IMR-90 (cell line): Measurements from ENCODE around the gene SIKE1. TPM values are rescaled to one million over a fixed set of nuclear protein-coding genes. Genes with fewer than 3 reads are reported as not detected.

Experiments used
- ATAC-seq: fragments of 200-7000 bp; cut with Tn5 transposase; 2 replicates; pipeline ENCODE4 v1.9.1; 2020; ENCODE audit warnings: low read depth, mild to moderate bottlenecking, moderate library complexity
- BruUV-seq: library from RNA; stranded (reverse); fragments of 400-500 nt; replicated peaks from 2 replicates; lab custom pipeline; 2021; lab: Mats Ljungman, UMichigan
- CTCF ChIA-PET: fragments of 300-600 bp; formaldehyde crosslinking; extraction: SDS; loops from one replicate; lab custom pipeline; 2021; ENCODE audit warnings: antibody characterized with exemption; lab: Yijun Ruan, JAX
- POLR2A ChIA-PET: fragments of 300-600 bp; sonication (Branson Sonifier 250); formaldehyde crosslinking; loops from one replicate; lab custom pipeline; 2022; ENCODE audit warnings: antibody characterized with exemption; ENCODE audit not compliant: unreplicated experiment; lab: Charles Lee
- DNase-seq: peaks from one replicate; pipeline ENCODE4 v3.0.0; 2013
- H2AFZ ChIP-seq: replicated peaks from 2 replicates; pipeline ENCODE3; 2013; ENCODE audit warnings: low read length, mild to moderate bottlenecking; ENCODE audit not compliant: poor library complexity
- H2AK5ac ChIP-seq: 2 replicates; pipeline ENCODE4 v1.6.1; 2013; ENCODE audit warnings: low read depth, low read length, inconsistent platforms
- H2AK9ac ChIP-seq: replicated peaks from 2 replicates; pipeline ENCODE3; 2013; ENCODE audit warnings: mild to moderate bottlenecking, low read depth, low read length, moderate library complexity; ENCODE audit not compliant: poor library complexity
- H2BK120ac ChIP-seq: 2 replicates; pipeline ENCODE4 v1.6.1; 2013; ENCODE audit warnings: low read depth, low read length, inconsistent platforms
- H2BK15ac ChIP-seq: 3 replicates; pipeline ENCODE4 v1.6.1; 2013; ENCODE audit warnings: low read depth, low read length, inconsistent platforms
- H2BK20ac ChIP-seq: 2 replicates; pipeline ENCODE4 v1.6.1; 2013; ENCODE audit warnings: low read depth, mild to moderate bottlenecking, inconsistent platforms, low read length, moderate library complexity
- H2BK5ac ChIP-seq: 2 replicates; pipeline ENCODE4 v1.6.1; 2013; ENCODE audit warnings: mild to moderate bottlenecking, low read depth, low read length, inconsistent platforms; ENCODE audit not compliant: poor library complexity, severe bottlenecking
- H3K14ac ChIP-seq: replicated peaks from 2 replicates; pipeline ENCODE4 v1.6.1; 2013; ENCODE audit warnings: low read depth, low read length, inconsistent platforms
- H3K18ac ChIP-seq: 2 replicates; pipeline ENCODE4 v1.6.1; 2013; ENCODE audit warnings: low read depth, low read length, control low read depth
- H3K23ac ChIP-seq: 2 replicates; pipeline ENCODE4 v1.6.1; 2013; ENCODE audit warnings: low read depth, low read length, inconsistent platforms
- H3K27ac ChIP-seq: 2 replicates; pipeline ENCODE4 v1.5.1; 2013; ENCODE audit warnings: mild to moderate bottlenecking, control low read depth, low read length; ENCODE audit not compliant: insufficient read depth
- H3K27me3 ChIP-seq: 2 replicates; pipeline ENCODE4 v1.6.1; 2013; ENCODE audit warnings: low read length; ENCODE audit not compliant: control insufficient read depth, insufficient read depth
- H3K36me3 ChIP-seq: 2 replicates; pipeline ENCODE4 v1.6.1; 2013; ENCODE audit warnings: low read length, mixed read lengths; ENCODE audit not compliant: control insufficient read depth, insufficient read depth
- H3K4ac ChIP-seq: 2 replicates; pipeline ENCODE4 v1.6.1; 2013; ENCODE audit warnings: low read depth, low read length, inconsistent platforms
- H3K4me1 ChIP-seq: 2 replicates; pipeline ENCODE4 v1.6.1; 2013; ENCODE audit warnings: low read length, mixed read lengths; ENCODE audit not compliant: control insufficient read depth, insufficient read depth
- H3K4me2 ChIP-seq: 2 replicates; pipeline ENCODE4 v1.6.1; 2013; ENCODE audit warnings: low read depth, mild to moderate bottlenecking, control low read depth, low read length, moderate library complexity
- H3K4me3 ChIP-seq: 2 replicates; pipeline ENCODE4 v1.5.1; 2013; ENCODE audit warnings: low read depth, mild to moderate bottlenecking, control low read depth, low read length, moderate library complexity; ENCODE audit not compliant: insufficient read depth
- H3K56ac ChIP-seq: 2 replicates; pipeline ENCODE4 v1.6.1; 2013; ENCODE audit warnings: low read length, inconsistent platforms; ENCODE audit not compliant: insufficient read depth; ENCODE audit errors: extremely low read depth
- H3K79me1 ChIP-seq, 2 experiments: 2 replicates each; pipeline ENCODE4 v1.6.1; 2013; ENCODE audit warnings: low read length in 2 of 2, inconsistent platforms in 1 of 2, low read depth in 1 of 2
- H3K9ac ChIP-seq: 2 replicates; pipeline ENCODE4 v1.6.1; 2013; ENCODE audit warnings: low read depth, low read length, control low read depth
- H3K9me1 ChIP-seq: 2 replicates; pipeline ENCODE4 v1.6.1; 2013; ENCODE audit warnings: low read length, inconsistent platforms; ENCODE audit not compliant: insufficient read depth
- H3K9me3 ChIP-seq: 2 replicates; pipeline ENCODE4 v1.6.1; 2013; ENCODE audit warnings: low read length; ENCODE audit not compliant: control insufficient read depth, insufficient read depth
- H4K20me1 ChIP-seq: 2 replicates; pipeline ENCODE4 v1.6.1; 2013; ENCODE audit warnings: low read length, inconsistent platforms; ENCODE audit not compliant: insufficient read depth
- H4K5ac ChIP-seq: 2 replicates; pipeline ENCODE4 v1.6.1; 2013; ENCODE audit warnings: mild to moderate bottlenecking, low read depth, low read length, control low read depth
- H4K8ac ChIP-seq, 2 experiments: 2 replicates each; pipeline ENCODE4 v1.6.1; 2013; ENCODE audit warnings: low read depth in 2 of 2, low read length in 2 of 2, control low read depth in 1 of 2, inconsistent platforms in 1 of 2
- H4K91ac ChIP-seq: 2 replicates; pipeline ENCODE4 v1.6.1; 2013; ENCODE audit warnings: low read depth, low read length, inconsistent platforms; ENCODE audit not compliant: insufficient read depth
- BHLHE40 ChIP-seq: fragments of 150-350 bp; IDR thresholded peaks from 2 replicates; pipeline ENCODE4 v1.6.1; 2016; ENCODE audit warnings: mild to moderate bottlenecking, low read depth, low read length
- CEBPB ChIP-seq: IDR thresholded peaks from 2 replicates; pipeline ENCODE4 v1.6.1; 2012; ENCODE audit warnings: low read depth, low read length, improper control_type of control experiment
- CHD1 ChIP-seq: IDR thresholded peaks from 2 replicates; pipeline ENCODE4 v1.6.1; 2012; ENCODE audit warnings: low read depth, low read length, improper control_type of control experiment
- FOS ChIP-seq: fragments of 150-350 bp; IDR thresholded peaks from 2 replicates; pipeline ENCODE4 v1.6.1; 2016; ENCODE audit warnings: low read depth, low read length
- MAFK ChIP-seq: IDR thresholded peaks from 2 replicates; pipeline ENCODE4 v1.6.1; 2012; ENCODE audit warnings: low read depth, low read length, improper control_type of control experiment
- MAZ ChIP-seq: IDR thresholded peaks from 2 replicates; pipeline ENCODE4 v1.6.1; 2012; ENCODE audit warnings: low read depth, mild to moderate bottlenecking, low read length, improper control_type of control experiment, moderate library complexity, borderline replicate concordance
- MXI1 ChIP-seq: IDR thresholded peaks from 2 replicates; pipeline ENCODE4 v1.6.1; 2012; ENCODE audit warnings: low read depth, mild to moderate bottlenecking, low read length, moderate library complexity, borderline replicate concordance
- NFE2L2 ChIP-seq: fragments of 150-350 bp; IDR thresholded peaks from 2 replicates; pipeline ENCODE4 v1.6.1; 2016; ENCODE audit warnings: low read depth, mild to moderate bottlenecking, low read length
- POLR2A ChIP-seq: IDR thresholded peaks from 2 replicates; pipeline ENCODE4 v1.6.1; 2012; ENCODE audit warnings: mild to moderate bottlenecking, low read depth, low read length
- RAD21 ChIP-seq: IDR thresholded peaks from 2 replicates; pipeline ENCODE4 v1.6.1; 2012; ENCODE audit warnings: low read length, improper control_type of control experiment
- RCOR1 ChIP-seq: IDR thresholded peaks from 2 replicates; pipeline ENCODE4 v1.6.1; 2012; ENCODE audit warnings: mild to moderate bottlenecking, low read length, improper control_type of control experiment; ENCODE audit not compliant: insufficient replicate concordance
- RFX5 ChIP-seq: IDR thresholded peaks from 2 replicates; pipeline ENCODE4 v1.8.0; 2012; ENCODE audit warnings: low read depth, mild to moderate bottlenecking, low read length, moderate library complexity
- SMC3 ChIP-seq: fragments of 150-350 bp; IDR thresholded peaks from 2 replicates; pipeline ENCODE4 v1.6.1; 2016; ENCODE audit warnings: low read depth, mild to moderate bottlenecking, antibody characterized with exemption, low read length, moderate library complexity
- WGBS, 2 experiments: methylation state at CpG; one replicate each; pipeline versions ENCODE4 v1.1.5 to v1.1.7; 2013; ENCODE audit warnings: missing lambda C conversion rate in 2 of 2; ENCODE audit not compliant: insufficient read length in 1 of 2; ENCODE audit errors: extremely low coverage in 2 of 2; 5-methylcytosine and 5-hydroxymethylcytosine counted together
- dilution Hi-C: fragments of 300-500 bp; cut with HindIII; formaldehyde crosslinking; loops from one replicate; pipeline ENCODE4 v1.14.3; 2018; ENCODE audit warnings: low sequenced_read_pairs; ENCODE audit not compliant: unreplicated experiment
- in situ Hi-C: fragments of 300-500 bp; cut with MboI; formaldehyde crosslinking; loops from 3 replicates; pipeline ENCODE4 v1.14.3; 2019; ENCODE audit warnings: low sequenced_read_pairs, inconsistent platforms, mixed read lengths
- intact Hi-C: fragments of 100-400 bp; cut with micrococcal nuclease; formaldehyde crosslinking; loops from 2 replicates; pipeline ENCODE4 v1.10.0; 2022
- polyA plus RNA-seq, 3 experiments: library from polyadenylated mRNA; depleted of rRNA; stranded (reverse); fragments of >200 nt; gene quantifications; 2 replicates each; pipeline ENCODE4 v1.2.3, GENCODE V29; 2012; ENCODE audit warnings: low replicate concordance in 1 of 3
- total RNA-seq: library from RNA; depleted of rRNA; stranded (reverse); fragments of >200 nt; gene quantifications from 2 replicates; pipeline ENCODE4 v1.2.3, GENCODE V29; 2012
- TF ChIP-seq, protein P1 (sequence below): fragments of 150-350 bp; IDR thresholded peaks from 2 replicates; pipeline ENCODE4 v1.6.1; 2017; ENCODE audit warnings: mild to moderate bottlenecking, antibody characterized with exemption, low read length, low read depth
- TF ChIP-seq, protein P2 (sequence below): conservative IDR thresholded peaks from 2 replicates; pipeline ENCODE4 v1.5.1; 2012; ENCODE audit warnings: mild to moderate bottlenecking, low read depth, low read length, improper control_type of control experiment
- TF ChIP-seq, protein P3 (sequence below): fragments of 150-350 bp; IDR thresholded peaks from 2 replicates; pipeline ENCODE4 v1.6.1; 2016; ENCODE audit warnings: low read depth, mild to moderate bottlenecking, low read length, moderate library complexity, borderline replicate concordance

SIKE1 gene
- total and polyA plus RNA-seq, 2 of the 4 experiments (the other 2 are of a cell fraction) = 20.9 to 49.1 TPM

DNA sequence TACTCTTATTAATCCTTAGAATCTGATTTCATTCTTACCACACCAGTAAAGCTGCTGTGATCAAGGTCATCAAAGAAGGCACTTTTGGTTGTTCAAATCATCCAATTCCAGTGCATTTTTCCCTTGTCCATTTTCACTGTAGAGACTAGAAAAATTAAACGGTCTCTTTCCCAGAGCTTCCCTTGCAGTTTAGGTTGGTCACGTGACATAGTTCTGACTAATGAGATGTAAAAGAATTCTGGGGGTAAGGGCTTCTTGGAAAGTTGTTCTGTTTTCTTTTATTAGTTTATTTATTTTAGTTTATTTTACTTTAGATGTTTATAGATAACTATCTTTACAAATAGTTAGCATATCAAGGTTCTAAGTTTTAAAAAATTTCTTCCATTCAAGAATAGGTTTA lies 39.9 kb upstream of the SIKE1 start:
- POLR2A ChIA-PET = no interaction called here

More for the DNA sequence above, 39.9 kb upstream of the SIKE1 start:
- H2AFZ ChIP-seq = no peak overlapping the region
- in situ Hi-C loops (no loop called here), intact Hi-C loops (no loop called here), dilution Hi-C loops (no loop called here)
- no peaks in the 10 kb centered on the region for H3K9me1 ChIP-seq
- no peaks in the 10 kb centered on the region for H3K9me3 ChIP-seq
- no peak for ATAC-seq
- H3K27ac ChIP-seq = no peak overlapping the region
- H4K8ac ChIP-seq = no peak overlapping the region
- no peaks in the 10 kb centered on the region for H3K36me3 ChIP-seq
- no peak overlapping the region for H3K23ac ChIP-seq
- no peak overlapping the region for H2BK20ac ChIP-seq
- no peak overlapping the region for H4K5ac ChIP-seq
- no peak overlapping the region for H3K56ac ChIP-seq
- TF ChIP-seq MAZ (no peak), POLR2A (no peak), CEBPB (no peak), MAFK (no peak), RAD21 (no peak), FOS (no peak), SMC3 (no peak), RCOR1 (no peak), MXI1 (no peak), CHD1 (no peak), BHLHE40 (no peak), RFX5 (no peak), NFE2L2 (no peak)
- TF ChIP-seq, protein P1, sequence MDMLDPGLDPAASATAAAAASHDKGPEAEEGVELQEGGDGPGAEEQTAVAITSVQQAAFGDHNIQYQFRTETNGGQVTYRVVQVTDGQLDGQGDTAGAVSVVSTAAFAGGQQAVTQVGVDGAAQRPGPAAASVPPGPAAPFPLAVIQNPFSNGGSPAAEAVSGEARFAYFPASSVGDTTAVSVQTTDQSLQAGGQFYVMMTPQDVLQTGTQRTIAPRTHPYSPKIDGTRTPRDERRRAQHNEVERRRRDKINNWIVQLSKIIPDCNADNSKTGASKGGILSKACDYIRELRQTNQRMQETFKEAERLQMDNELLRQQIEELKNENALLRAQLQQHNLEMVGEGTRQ = no peak
- TF ChIP-seq, protein P2, sequence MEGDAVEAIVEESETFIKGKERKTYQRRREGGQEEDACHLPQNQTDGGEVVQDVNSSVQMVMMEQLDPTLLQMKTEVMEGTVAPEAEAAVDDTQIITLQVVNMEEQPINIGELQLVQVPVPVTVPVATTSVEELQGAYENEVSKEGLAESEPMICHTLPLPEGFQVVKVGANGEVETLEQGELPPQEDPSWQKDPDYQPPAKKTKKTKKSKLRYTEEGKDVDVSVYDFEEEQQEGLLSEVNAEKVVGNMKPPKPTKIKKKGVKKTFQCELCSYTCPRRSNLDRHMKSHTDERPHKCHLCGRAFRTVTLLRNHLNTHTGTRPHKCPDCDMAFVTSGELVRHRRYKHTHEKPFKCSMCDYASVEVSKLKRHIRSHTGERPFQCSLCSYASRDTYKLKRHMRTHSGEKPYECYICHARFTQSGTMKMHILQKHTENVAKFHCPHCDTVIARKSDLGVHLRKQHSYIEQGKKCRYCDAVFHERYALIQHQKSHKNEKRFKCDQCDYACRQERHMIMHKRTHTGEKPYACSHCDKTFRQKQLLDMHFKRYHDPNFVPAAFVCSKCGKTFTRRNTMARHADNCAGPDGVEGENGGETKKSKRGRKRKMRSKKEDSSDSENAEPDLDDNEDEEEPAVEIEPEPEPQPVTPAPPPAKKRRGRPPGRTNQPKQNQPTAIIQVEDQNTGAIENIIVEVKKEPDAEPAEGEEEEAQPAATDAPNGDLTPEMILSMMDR = no peak
- TF ChIP-seq, protein P3, sequence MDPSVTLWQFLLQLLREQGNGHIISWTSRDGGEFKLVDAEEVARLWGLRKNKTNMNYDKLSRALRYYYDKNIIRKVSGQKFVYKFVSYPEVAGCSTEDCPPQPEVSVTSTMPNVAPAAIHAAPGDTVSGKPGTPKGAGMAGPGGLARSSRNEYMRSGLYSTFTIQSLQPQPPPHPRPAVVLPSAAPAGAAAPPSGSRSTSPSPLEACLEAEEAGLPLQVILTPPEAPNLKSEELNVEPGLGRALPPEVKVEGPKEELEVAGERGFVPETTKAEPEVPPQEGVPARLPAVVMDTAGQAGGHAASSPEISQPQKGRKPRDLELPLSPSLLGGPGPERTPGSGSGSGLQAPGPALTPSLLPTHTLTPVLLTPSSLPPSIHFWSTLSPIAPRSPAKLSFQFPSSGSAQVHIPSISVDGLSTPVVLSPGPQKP = no peak
- CTCF ChIA-PET = no interaction called here
- no TSS peak for BruUV-seq
- no peaks in the 10 kb centered on the region for H3K79me1 ChIP-seq
- no CpG with 5 or more reads among the region's 2 CpGs for WGBS, 2 experiments
- H3K4me3 ChIP-seq = no peak overlapping the region
- no peak overlapping the region for H3K4ac ChIP-seq
- no peak overlapping the region for H4K91ac ChIP-seq
- H2AK5ac ChIP-seq = no peak overlapping the region
- no peak overlapping the region for H2BK15ac ChIP-seq
- H2BK120ac ChIP-seq = no peak overlapping the region
- H4K20me1 ChIP-seq = no peaks in the 10 kb centered on the region
- no peak overlapping the region for H3K14ac ChIP-seq
- H3K4me2 ChIP-seq = no peak overlapping the region
- no peak overlapping the region for H2BK5ac ChIP-seq
- no peak overlapping the region for H2AK9ac ChIP-seq
- H3K4me1 ChIP-seq = no peaks in the 10 kb centered on the region
- H3K9ac ChIP-seq = no peak overlapping the region
- H3K18ac ChIP-seq = no peak overlapping the region
- no peak for DNase-seq
- H3K27me3 ChIP-seq = no peaks in the 10 kb centered on the region
